Measurements from ENCODE around the gene DMRTA1.

GRCh38 chr9:22415941-22416691, 30.5 kb upstream of the DMRTA1 start:
- TF ChIP-seq EP300 (IDR thresholded peaks at IDR 0.05) (no peak), POLR2A (IDR thresholded peaks at IDR 0.05) (no peak)
